NCI-H69 (cell line): Measurements from ENCODE around the gene C14orf180.

Experiments used
- DNase-seq: peaks from one replicate; lab custom pipeline; 2025; lab: John Stamatoyannopoulos, UW

The C14orf180 gene

DNA sequence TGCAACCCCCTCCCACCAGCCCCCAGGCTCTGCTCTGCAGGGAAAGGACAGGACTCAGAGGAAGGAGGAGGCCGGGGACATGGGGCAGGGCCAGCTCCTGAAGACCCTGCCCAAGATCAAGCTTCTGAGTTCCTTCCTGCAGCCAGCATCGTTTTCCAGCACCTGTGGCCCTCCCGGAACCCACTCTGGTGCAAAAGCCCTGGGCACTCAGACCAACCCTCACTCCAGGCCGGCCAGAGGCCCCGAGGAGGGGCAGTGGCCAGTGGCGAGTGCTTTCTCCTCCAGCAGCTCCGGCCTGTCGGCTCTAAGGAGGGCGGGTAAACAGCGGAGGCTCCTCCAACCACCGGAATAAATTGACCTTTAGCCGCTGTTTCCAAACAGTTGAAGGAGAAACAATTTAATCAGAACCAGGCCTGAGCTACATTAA lies 14.2 kb downstream of the C14orf180 start:
- DNase-seq: no peak

- DNase-seq: no peak
Measured at GRCh38 chr14:104594310-104595046, 14.9 kb downstream of the C14orf180 start.

GRCh38 chr14:104595116-104595675 lies 15.6 kb downstream of the C14orf180 start:
- DNase-seq: no peak

- no peak for DNase-seq
Measured at GRCh38 chr14:104595911-104596450, 16.4 kb downstream of the C14orf180 start.

DNA sequence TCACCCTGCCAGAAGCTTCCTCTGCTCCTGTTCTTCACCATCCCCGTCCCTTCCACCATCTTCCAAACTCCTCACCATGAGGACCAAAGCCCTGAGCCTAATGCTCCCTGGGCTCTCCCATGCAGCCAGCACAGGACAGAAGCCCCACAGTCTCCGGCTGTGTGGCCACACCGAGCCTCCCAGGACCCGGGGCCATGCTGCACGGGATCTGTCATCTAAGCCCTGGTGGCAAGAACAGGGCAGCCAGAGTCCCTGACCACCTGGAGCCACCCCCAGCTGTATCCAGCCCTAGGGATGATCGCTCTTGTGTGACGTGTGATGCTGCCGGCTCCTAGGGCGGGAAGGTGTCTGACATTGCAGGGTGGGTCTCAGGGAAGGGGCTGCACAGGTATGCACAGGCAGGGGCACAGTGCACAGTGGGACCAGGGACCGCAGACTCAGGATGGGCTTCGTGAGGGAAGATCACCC lies 16.9 kb downstream of the C14orf180 start:
- DNase-seq: no peak

DNA sequence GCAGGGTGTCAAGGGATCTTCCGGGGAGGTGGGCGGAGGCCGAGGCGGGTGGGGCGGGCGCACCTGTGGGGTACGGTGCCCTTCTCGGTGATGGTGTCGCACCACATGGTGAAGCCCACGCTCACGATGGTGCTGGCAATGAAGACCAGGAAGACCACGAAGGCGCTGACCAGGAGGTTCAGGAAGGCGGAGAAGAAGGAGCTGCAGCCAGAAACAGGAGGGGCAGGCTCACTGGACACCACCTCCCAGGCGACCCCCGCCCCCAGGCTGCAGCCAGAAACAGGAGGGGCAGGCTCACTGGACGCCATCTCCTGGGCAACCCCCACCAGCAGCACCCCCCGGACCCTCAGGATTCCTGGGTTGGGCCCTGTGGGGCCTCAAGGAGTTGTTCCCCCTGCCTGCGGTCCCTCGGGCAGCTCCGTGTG lies 17.4 kb downstream of the C14orf180 start:
- DNase-seq: no peak

DNA sequence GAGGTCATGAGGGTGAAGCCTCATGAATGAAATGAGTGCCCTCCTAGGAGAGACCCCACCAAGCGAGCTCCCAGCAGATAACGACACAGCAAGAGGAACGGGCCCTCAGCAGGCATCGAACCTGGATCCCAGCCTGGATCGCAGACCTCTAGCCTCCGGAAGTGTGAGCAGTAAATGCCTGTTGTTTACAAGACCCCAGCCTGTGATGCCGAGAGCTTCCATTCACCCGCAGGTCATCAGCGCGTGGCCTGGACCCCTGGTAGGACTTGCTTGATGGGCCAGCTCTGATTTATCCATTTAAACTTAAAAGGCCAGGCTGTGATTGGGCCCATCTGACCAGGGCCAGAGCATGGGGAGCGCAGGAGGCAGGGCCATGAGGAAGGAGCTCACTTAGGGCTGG lies 18.0 kb downstream of the C14orf180 start:
- DNase-seq: no peak

- DNase-seq: peak; percentile 23
Measured at GRCh38 chr14:104598039-104598909, 18.7 kb downstream of the C14orf180 start.

- DNase-seq: no peak
Measured at GRCh38 chr14:104598910-104599273, 19.3 kb downstream of the C14orf180 start.

GRCh38 chr14:104599446-104599845 lies 19.9 kb downstream of the C14orf180 start:
- DNase-seq: no peak

DNA sequence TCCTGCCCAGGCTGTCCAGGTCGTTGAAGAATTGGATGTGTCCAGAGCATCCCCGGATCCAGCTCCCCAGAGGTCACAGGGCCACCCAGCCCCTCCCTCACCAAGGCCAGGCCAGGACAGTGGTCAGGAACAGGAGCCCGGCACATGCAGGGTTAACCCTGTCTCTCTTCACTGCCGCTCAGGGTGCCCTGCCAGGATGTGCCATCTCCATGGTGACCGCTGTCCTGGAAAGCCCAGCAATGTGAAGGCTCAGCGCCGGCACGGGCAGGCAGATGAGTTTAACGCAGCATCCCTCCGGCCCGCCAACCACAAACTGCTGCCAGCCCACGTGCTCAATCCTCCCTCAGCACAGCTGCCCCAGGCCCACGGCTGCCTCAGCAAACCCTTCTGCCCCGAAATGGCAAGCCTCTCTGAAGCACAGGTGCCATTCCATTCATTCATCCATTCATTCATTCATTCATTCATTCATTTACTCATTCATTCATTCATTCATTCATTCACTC lies 20.6 kb downstream of the C14orf180 start:
- DNase-seq: peak; percentile 33

DNA sequence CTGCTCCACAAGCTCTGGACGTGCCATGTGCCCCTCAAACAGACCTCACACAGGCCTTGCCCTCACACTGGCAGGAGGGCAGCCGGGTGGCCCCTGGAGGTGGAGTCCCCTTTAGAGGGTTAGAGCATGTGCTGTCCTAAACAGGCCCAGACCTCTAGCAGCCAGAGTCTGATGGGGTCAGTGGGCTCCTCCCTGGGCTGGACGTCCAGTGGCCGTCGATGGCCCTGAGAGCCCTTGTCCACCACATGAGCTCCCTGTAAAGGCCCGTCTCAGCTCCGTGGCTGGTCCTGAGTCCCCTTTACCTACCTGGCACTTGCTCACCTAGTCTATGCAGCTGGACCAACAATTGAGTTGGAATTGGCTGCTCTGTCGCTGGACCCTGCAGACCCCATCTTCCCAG lies 21.2 kb downstream of the C14orf180 start:
- DNase-seq: no peak

- peak; percentile 82 for DNase-seq
Measured at GRCh38 chr14:104601786-104602185, 22.2 kb downstream of the C14orf180 start.

DNA sequence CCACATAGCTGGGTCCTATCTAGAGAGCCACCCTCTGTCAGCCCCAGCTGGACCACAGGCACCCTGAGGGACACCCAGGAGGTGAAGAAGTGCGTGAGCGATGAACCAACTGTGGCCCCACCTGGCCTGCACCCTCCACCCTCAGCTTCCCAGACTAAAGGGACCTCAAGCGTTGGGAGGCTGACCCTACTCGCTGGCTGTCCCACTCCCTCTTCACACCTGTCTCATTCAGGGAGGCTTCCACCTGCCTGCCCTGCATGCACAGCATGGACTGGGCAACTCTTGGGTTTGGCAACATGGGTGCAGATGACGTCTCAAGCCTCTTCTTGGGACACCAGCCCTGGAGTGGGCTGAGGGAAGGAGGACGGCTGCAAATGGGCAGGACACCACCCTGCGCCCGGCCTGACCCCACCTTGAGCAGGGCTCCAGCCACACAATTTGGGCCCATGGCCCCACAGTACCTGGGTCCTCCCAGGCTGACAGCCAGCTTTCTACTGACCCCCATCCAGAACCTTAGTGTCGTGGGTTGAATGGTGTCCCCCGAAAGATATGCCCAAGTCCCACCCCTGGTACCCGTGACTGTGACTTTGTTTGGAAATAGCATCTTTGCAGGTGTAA lies 22.9 kb downstream of the C14orf180 start:
- no peak for DNase-seq

- no peak for DNase-seq
Measured at GRCh38 chr14:104602933-104603325, 23.4 kb downstream of the C14orf180 start.

GRCh38 chr14:104603711-104604401 lies 24.3 kb downstream of the C14orf180 start:
- peak; percentile 71 for DNase-seq

GRCh38 chr14:104604458-104605449 lies 25.2 kb downstream of the C14orf180 start, which contains the start of gene TMEM179:
Gene TMEM179 (minus strand): TSS chr14:104604772. CDS start chr14:104604741, 31 bp downstream.
- DNase-seq: peak; percentile 66

DNA sequence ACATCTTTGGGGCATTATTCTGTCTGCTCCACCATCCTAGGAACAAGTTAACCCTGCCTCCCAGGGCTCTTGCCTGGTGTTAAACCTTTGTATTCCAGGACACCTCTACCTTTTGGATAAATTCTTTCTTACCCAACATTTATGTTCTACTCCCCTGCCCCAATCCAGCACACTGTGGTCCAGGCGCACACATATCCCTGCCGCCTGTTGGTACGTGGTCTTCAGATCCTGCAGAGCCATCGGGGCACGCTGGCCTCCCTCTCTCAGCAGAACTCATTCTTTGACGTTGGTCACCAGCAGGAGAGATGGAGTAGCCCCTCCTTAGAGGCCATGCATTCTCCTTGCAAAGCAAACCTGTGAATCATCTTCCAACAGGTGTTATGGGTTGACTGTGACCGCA lies 30.1 kb downstream of the C14orf180 start:
- DNase-seq: no peak

DNA sequence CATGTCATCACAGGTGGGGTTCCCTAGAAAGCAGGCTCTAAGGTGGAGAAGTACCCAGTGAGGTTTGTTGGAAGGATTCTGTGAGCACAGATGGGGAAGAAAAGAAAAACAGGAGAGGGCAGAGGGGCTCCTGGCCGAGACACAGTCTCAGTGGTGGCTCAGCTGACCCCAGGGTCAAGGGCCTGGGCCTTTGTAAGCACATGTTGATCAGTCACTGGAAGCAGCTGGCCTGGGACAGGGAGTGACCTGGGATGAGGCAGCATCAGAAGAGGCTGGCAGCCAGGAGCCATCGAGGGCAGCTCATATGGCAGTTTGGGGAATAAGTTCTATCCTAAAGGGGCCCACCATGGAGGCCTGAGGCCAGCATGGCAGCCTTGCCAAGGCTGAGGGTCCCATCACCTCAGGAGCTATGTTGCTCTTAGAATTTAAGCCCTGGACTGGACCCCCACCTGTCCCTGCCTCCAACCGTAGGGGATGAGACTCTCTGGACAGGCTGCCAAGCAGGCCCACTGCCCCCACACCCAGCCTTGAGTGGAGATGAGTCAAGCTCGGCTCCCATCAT lies 31.3 kb downstream of the C14orf180 start:
- no peak for DNase-seq
